ENCODE data around the gene ADGRD1. TPM values are rescaled to one million over a fixed set of nuclear protein-coding genes. Genes with fewer than 3 reads are reported as not detected.

Gene ADGRD1
- total RNA-seq, 1 donor from 2014 or later, result 99.5 TPM

DNA sequence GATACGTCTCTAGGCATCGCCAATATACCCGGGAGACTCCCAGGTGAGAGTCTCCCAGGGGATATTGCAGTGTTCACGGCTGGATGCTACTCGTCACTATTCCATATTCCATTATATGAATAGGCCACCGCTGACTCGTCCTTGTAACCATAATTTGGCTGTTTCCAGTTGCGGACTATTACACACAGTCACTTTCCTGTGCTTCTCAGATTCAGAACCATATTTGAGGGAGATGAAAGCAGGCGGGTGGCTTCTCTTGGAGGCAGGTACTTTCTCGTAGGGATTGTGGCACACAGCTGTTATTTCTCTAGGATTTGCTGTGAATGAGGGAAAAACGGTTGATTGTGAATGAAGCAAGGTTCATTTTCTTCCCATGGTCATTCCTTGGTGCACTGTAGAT is 73.0 kb downstream of the ADGRD1 start:
- Histone ChIP-seq H3K4me3 (no peak overlapping the region), H3K9me3 (replicated peaks) (no peaks in the 10 kb centered on the region), H3K36me3 (peaks cover 38% of the 10 kb centered on the region), H3K4me1 (peaks cover 4% of the 10 kb centered on the region), H3K27ac (replicated peaks) (no peak overlapping the region), H3K27me3 (ENCODE audit: low read depth) (no peaks in the 10 kb centered on the region)
- intact Hi-C loops (cut with micrococcal nuclease), result no loop called here
- no peak for DNase-seq
- no peak for TF ChIP-seq CTCF (IDR thresholded peaks at IDR 0.05; ENCODE audit: borderline replicate concordance)

- no peak for TF ChIP-seq CTCF (IDR thresholded peaks at IDR 0.05; ENCODE audit: borderline replicate concordance)
- DNase-seq, result no peak
- Histone ChIP-seq H3K27me3 (ENCODE audit: low read depth) (no peaks in the 10 kb centered on the region), H3K36me3 (peaks cover 39% of the 10 kb centered on the region), H3K4me3 (no peak overlapping the region), H3K27ac (replicated peaks) (no peak overlapping the region), H3K4me1 (peaks cover 4% of the 10 kb centered on the region), H3K9me3 (replicated peaks) (no peaks in the 10 kb centered on the region)
- intact Hi-C loops (cut with micrococcal nuclease), result no loop called here
Measured at GRCh38 chr12:131027264-131027663, 73.6 kb downstream of the ADGRD1 start.

DNA sequence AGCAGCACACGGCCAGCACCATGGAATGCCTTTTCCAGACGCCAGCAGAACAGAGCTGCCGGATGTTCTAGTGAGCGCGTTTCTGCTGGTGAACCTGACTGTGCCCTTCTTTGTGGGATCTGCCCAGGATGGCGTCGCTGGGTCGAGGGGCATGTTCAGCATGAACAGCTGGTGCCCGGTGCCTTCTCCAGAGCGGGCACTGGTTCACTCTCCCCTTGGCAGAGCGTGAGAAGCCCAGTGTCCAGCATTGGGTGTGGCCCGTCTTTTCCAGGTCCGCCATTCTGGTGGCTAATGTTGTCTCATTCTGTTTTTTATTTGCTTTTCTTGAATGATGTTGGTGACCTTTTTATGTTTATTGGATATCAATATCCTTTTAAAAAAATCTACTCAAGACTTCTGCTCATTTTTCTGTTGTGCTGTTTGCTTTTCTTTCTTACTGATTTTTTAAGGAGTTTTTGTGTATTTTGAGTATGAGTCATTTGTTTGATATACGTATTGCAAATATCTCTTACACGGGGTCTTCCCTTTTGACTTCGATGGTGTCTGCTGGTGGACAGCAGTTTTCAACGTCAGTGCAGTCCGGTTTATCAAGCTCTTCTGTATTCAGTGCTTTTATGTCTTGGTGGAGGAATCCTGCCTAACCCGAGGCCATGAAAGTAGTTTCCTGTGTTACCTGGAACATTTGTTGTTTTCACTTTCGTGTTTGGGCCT is 74.3 kb downstream of the ADGRD1 start:
- H3K9me3 ChIP-seq (replicated peaks), result no peaks in the 10 kb centered on the region
- H3K27me3 ChIP-seq (ENCODE audit: low read depth), result no peaks in the 10 kb centered on the region
- peak overlapping the region; percentile 27 for H3K27ac ChIP-seq (replicated peaks)
- DNase-seq, result no peak
- H3K4me1 ChIP-seq, result peaks cover 4% of the 10 kb centered on the region
- no peak for TF ChIP-seq CTCF (IDR thresholded peaks at IDR 0.05; ENCODE audit: borderline replicate concordance)
- no peak overlapping the region for H3K4me3 ChIP-seq
- peaks cover 32% of the 10 kb centered on the region for H3K36me3 ChIP-seq
- intact Hi-C loops (cut with micrococcal nuclease), result no loop called here

DNA sequence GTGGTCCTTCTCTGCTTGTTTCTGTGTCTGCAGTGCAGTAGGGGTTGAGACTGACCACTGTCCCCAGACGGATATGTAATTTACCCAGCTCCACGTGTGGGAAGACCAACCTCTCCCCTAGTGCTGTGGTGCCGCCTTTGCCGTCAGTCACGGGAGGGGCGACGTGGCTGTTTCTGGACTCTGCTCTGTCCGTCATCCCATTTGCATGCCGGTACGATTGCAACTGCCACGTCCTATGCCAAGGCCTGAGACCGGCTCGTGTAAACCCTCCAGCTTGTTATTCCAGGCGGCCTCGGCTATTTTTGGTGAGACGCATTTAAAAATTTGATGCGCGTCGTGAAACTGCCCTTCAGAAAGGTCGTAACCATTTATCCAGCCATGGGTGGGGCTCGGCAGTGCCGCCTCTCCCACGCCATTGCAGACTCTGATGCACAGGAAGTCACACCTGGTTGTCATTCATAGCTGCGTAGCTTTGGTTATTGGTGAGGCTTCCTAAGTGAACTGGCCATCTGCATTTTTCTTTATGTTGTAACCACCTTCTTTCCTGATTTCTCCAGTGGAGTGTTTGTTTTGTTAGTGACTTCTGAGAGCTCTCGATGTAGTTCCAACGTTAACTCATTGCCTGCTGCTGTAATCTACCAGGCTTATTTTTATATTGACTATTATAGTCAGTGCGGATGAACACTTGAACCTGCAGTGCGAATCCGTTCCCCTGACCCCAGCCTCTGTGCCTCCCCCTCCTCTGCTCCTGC is 75.1 kb downstream of the ADGRD1 start:
- no peak for TF ChIP-seq CTCF (IDR thresholded peaks at IDR 0.05; ENCODE audit: borderline replicate concordance)
- peaks cover 4% of the 10 kb centered on the region for H3K4me1 ChIP-seq
- no peaks in the 10 kb centered on the region for H3K27me3 ChIP-seq (ENCODE audit: low read depth)
- H3K36me3 ChIP-seq, result peaks cover 25% of the 10 kb centered on the region
- H3K9me3 ChIP-seq (replicated peaks), result no peaks in the 10 kb centered on the region
- no peak overlapping the region for H3K4me3 ChIP-seq
- peak overlapping the region; percentile 27 for H3K27ac ChIP-seq (replicated peaks)
- no peak for DNase-seq
- intact Hi-C loops (cut with micrococcal nuclease), result no loop called here

GRCh38 chr12:131030472-131031328 is 77.0 kb downstream of the ADGRD1 start:
- Histone ChIP-seq H3K27ac (replicated peaks) (no peak overlapping the region), H3K36me3 (peaks cover 15% of the 10 kb centered on the region), H3K4me3 (no peak overlapping the region), H3K27me3 (ENCODE audit: low read depth) (no peaks in the 10 kb centered on the region), H3K4me1 (no peaks in the 10 kb centered on the region), H3K9me3 (replicated peaks) (no peaks in the 10 kb centered on the region)
- no peak for DNase-seq
- intact Hi-C loops (cut with micrococcal nuclease), result no loop called here
- no peak for TF ChIP-seq CTCF (IDR thresholded peaks at IDR 0.05; ENCODE audit: borderline replicate concordance)

Measured in left ventricle myocardium inferior (tissue), 1 donor.